Measurements from ENCODE around the gene MIER1. TPM values are rescaled to one million over a fixed set of nuclear protein-coding genes. Genes with fewer than 3 reads are reported as not detected.
"Not testable (repeated sequence)": the region's sequence is repeated elsewhere in the genome, so short reads cannot be mapped to it uniquely, and the experiment has no call there.

The MIER1 gene
- total RNA-seq, 1 experiment from 2014 or later: 17.2 TPM

DNA sequence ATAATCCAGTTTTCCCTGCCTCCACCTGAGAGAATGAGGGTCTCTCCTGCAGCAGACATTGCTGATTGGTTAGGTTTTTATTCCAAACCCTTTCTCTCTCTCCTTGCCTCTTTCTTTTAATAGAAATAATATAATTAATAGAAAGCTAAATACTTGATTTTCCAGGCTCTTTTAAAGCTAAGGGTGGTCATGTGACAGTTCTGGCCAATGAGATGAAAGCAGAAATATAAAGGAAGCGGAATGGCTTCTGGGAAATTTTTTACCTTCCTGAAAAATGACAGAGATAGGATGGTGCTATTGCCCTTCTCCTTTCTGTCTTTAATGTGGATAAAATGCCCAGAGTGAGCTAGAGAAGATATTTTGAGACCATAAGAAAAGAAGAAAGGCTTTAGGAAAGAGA lies 35.8 kb upstream of the MIER1 start:
- intact Hi-C loops (cut with micrococcal nuclease; ENCODE audit: unreplicated experiment): no loop called here
- no peak for DNase-seq
- ChIA-PET POLR2A (no interaction called here), CTCF (no interaction called here)
- no peak overlapping the region for H3K27ac Mint-ChIP-seq (ENCODE audit: unreplicated experiment)
- H3K27me3 Mint-ChIP-seq (ENCODE audit: insufficient read depth, unreplicated experiment): peaks cover 10% of the 10 kb centered on the region
- Histone ChIP-seq H3K4me3 (ENCODE audit: low read depth, low read length) (no peak overlapping the region), H3K4me1 (no peaks in the 10 kb centered on the region), H3K36me3 (ENCODE audit: control insufficient read depth, insufficient read depth, low read length) (no peaks in the 10 kb centered on the region), H3K27me3 (replicated peaks; ENCODE audit: control insufficient read depth, insufficient read depth, low read length) (no peaks in the 10 kb centered on the region), H3K9me3 (no peaks in the 10 kb centered on the region)
- TF ChIP-seq, protein P1, sequence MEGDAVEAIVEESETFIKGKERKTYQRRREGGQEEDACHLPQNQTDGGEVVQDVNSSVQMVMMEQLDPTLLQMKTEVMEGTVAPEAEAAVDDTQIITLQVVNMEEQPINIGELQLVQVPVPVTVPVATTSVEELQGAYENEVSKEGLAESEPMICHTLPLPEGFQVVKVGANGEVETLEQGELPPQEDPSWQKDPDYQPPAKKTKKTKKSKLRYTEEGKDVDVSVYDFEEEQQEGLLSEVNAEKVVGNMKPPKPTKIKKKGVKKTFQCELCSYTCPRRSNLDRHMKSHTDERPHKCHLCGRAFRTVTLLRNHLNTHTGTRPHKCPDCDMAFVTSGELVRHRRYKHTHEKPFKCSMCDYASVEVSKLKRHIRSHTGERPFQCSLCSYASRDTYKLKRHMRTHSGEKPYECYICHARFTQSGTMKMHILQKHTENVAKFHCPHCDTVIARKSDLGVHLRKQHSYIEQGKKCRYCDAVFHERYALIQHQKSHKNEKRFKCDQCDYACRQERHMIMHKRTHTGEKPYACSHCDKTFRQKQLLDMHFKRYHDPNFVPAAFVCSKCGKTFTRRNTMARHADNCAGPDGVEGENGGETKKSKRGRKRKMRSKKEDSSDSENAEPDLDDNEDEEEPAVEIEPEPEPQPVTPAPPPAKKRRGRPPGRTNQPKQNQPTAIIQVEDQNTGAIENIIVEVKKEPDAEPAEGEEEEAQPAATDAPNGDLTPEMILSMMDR (IDR thresholded peaks at IDR 0.05; ENCODE audit: insufficient read depth in 1 of 2, low read depth in 1 of 2, low read length in 1 of 2, severe bottlenecking in 1 of 2, unreplicated experiment in 1 of 2): no peak
- no peaks in the 10 kb centered on the region for H3K4me1 Mint-ChIP-seq (ENCODE audit: low read depth, unreplicated experiment)
- H3K9me3 Mint-ChIP-seq (ENCODE audit: unreplicated experiment): no peaks in the 10 kb centered on the region
- no peaks in the 10 kb centered on the region for H3K36me3 Mint-ChIP-seq (ENCODE audit: insufficient read depth, unreplicated experiment)
- H3K4me3 Mint-ChIP-seq (ENCODE audit: unreplicated experiment): no peak overlapping the region
- BruUV-seq (replicated peaks): no TSS peak

DNA sequence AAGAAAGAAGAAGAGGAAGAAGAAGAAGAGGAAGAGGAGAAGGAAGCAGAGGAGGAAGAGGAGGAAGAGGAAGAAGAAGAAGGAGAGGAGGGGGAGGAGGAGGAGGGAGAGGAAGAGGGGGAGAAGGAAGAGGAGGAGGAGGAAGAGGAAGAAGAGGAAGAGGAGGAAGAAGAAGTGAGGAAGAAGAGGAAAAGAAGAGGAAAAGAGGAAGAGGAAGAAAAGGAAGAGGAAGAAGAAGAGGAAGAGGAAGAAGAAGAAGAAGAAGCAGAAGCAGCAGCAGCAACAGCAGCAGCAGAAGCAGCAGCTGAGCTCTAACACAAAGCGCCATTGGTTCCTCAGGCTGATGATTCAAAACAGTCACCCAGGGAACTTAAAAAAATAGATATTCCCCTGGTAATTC lies 34.2 kb upstream of the MIER1 start:
- H3K4me1 Mint-ChIP-seq (ENCODE audit: low read depth, unreplicated experiment): no peaks in the 10 kb centered on the region
- BruUV-seq (replicated peaks): no TSS peak
- no peaks in the 10 kb centered on the region for H3K36me3 ChIP-seq (ENCODE audit: control insufficient read depth, insufficient read depth, low read length)
- H3K27ac Mint-ChIP-seq (ENCODE audit: unreplicated experiment): no peak overlapping the region
- no peak for DNase-seq
- intact Hi-C loops (cut with micrococcal nuclease; ENCODE audit: unreplicated experiment): no loop called here
- H3K36me3 Mint-ChIP-seq (ENCODE audit: insufficient read depth, unreplicated experiment): no peaks in the 10 kb centered on the region
- ChIA-PET CTCF (no interaction called here), POLR2A (no interaction called here)
- H3K27me3 Mint-ChIP-seq (ENCODE audit: insufficient read depth, unreplicated experiment): peaks cover 10% of the 10 kb centered on the region
- no peaks in the 10 kb centered on the region for H3K9me3 Mint-ChIP-seq (ENCODE audit: unreplicated experiment)
- H3K4me1 ChIP-seq: no peaks in the 10 kb centered on the region
- H3K4me3 Mint-ChIP-seq (ENCODE audit: unreplicated experiment): no peak overlapping the region
- no peak overlapping the region for H3K4me3 ChIP-seq (ENCODE audit: low read depth, low read length)
- TF ChIP-seq, protein P1 (IDR thresholded peaks at IDR 0.05; ENCODE audit: insufficient read depth in 1 of 2, low read depth in 1 of 2, low read length in 1 of 2, severe bottlenecking in 1 of 2, unreplicated experiment in 1 of 2): no peak
- H3K27me3 ChIP-seq (replicated peaks; ENCODE audit: control insufficient read depth, insufficient read depth, low read length): no peaks in the 10 kb centered on the region
- no peaks in the 10 kb centered on the region for H3K9me3 ChIP-seq

DNA sequence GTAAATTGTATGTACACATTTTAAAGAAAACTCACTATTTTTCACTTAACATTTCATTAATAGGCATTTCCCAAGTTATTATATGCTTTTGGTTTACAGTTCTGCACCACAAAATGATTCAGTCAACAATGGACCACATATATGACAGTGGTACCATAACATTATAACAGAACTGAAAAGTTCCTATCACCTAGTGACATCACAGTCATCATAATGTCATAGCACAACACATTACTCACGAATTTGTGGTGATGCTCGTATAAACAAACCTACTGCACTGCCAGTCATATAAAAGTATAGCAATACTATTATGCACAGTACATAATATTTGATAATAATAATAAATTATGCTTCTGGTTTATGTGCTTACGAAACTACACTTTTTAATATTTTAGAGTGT lies 31.1 kb upstream of the MIER1 start:
- TF ChIP-seq, protein P1 (IDR thresholded peaks at IDR 0.05; ENCODE audit: insufficient read depth in 1 of 2, low read depth in 1 of 2, low read length in 1 of 2, severe bottlenecking in 1 of 2, unreplicated experiment in 1 of 2): no peak
- CTCF ChIA-PET: no interaction called here
- BruUV-seq (replicated peaks): no TSS peak

DNA sequence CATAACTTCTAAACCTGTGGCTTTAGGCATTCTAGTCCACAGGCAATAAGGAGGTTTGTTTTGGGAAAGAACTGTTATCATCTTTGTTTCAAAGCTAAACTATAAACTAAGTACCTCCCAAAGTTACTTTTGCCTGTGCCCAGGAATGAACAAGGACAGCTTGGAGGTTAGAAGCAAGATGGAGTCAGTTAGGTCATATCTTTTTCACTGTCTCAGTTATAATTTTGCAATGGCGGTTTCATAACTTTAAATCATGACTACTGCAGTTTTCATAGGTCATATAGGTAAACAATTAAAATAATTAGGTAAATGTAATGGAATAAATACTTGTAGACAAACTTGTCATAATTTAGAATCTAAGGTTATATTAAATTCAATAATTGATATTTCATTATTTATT lies 9.6 kb upstream of the MIER1 start:
- intact Hi-C loops (cut with micrococcal nuclease; ENCODE audit: unreplicated experiment); H3K36me3 ChIP-seq (ENCODE audit: control insufficient read depth, insufficient read depth, low read length); H3K4me3 ChIP-seq (ENCODE audit: low read depth, low read length); BruUV-seq (replicated peaks); H3K4me3 Mint-ChIP-seq (ENCODE audit: unreplicated experiment); CTCF ChIA-PET; H3K4me1 Mint-ChIP-seq (ENCODE audit: low read depth, unreplicated experiment); POLR2A ChIA-PET; H3K36me3 Mint-ChIP-seq (ENCODE audit: insufficient read depth, unreplicated experiment); H3K27ac Mint-ChIP-seq (ENCODE audit: unreplicated experiment); H3K4me1 ChIP-seq; H3K27me3 ChIP-seq (replicated peaks; ENCODE audit: control insufficient read depth, insufficient read depth, low read length); H3K9me3 ChIP-seq; H3K9me3 Mint-ChIP-seq (ENCODE audit: unreplicated experiment); H3K27me3 Mint-ChIP-seq (ENCODE audit: insufficient read depth, unreplicated experiment); DNase-seq: not testable (repeated sequence)

More for the DNA sequence above, 31.1 kb upstream of the MIER1 start:
- Mint-ChIP-seq H3K4me1 (ENCODE audit: low read depth, unreplicated experiment) (no peaks in the 10 kb centered on the region), H3K27ac (ENCODE audit: unreplicated experiment) (no peak overlapping the region), H3K36me3 (ENCODE audit: insufficient read depth, unreplicated experiment) (peaks cover 6% of the 10 kb centered on the region), H3K4me3 (ENCODE audit: unreplicated experiment) (no peak overlapping the region), H3K9me3 (ENCODE audit: unreplicated experiment) (no peaks in the 10 kb centered on the region), H3K27me3 (ENCODE audit: insufficient read depth, unreplicated experiment) (peaks cover 16% of the 10 kb centered on the region)
- no peak for DNase-seq
- Histone ChIP-seq H3K4me1 (no peaks in the 10 kb centered on the region), H3K4me3 (ENCODE audit: low read depth, low read length) (no peak overlapping the region), H3K27me3 (replicated peaks; ENCODE audit: control insufficient read depth, insufficient read depth, low read length) (no peaks in the 10 kb centered on the region), H3K9me3 (no peaks in the 10 kb centered on the region), H3K36me3 (ENCODE audit: control insufficient read depth, insufficient read depth, low read length) (no peaks in the 10 kb centered on the region)
- intact Hi-C loops (cut with micrococcal nuclease; ENCODE audit: unreplicated experiment): no loop called here
- POLR2A ChIA-PET: no interaction called here
